HS-27A (cell line): Measurements from ENCODE around the gene DHRS7B.
A peak's percentile ranks its signal among the peaks of the same experiment; 100 is the strongest.
"Not testable (repeated sequence)": the region's sequence is repeated elsewhere in the genome, so short reads cannot be mapped to it uniquely, and the experiment has no call there.

Experiments used
- DNase-seq: peaks from one replicate; pipeline ENCODE4 v3.0.0-alpha.2; 2012; ENCODE audit warnings: low read depth, missing footprints

DHRS7B gene

DNA sequence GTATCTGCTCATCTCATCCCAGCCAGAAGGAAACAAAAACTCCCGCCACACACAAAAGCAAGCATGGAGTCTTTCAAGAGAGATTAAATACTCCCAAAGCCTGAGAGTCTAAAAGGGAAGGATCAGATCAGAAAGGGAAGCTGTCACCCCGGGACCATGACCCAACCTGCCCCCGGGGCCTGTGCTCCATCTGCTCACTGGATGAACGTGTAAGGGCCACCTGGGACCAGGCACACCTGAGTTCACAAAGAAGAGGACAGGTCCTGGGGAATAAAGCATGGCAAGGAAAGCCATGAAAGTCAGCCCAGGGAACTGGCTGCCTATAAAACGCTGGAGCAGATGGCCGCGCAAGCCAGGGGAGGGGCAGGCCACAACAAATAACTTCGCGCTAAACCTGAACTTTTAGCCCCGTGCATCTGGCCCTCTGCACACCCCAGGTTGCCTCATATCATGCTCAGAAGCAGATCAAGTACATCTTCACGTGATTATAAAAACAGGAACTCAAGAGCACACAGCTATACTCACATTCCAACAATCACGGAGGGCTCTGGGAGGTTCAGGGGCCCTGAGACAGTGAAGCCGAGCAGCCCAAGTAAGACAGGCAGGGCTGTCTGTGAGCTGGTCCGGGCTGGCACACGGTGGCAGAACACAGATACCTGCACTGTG, 83.8 kb downstream of the DHRS7B start:
- DNase-seq: no peak

DNA sequence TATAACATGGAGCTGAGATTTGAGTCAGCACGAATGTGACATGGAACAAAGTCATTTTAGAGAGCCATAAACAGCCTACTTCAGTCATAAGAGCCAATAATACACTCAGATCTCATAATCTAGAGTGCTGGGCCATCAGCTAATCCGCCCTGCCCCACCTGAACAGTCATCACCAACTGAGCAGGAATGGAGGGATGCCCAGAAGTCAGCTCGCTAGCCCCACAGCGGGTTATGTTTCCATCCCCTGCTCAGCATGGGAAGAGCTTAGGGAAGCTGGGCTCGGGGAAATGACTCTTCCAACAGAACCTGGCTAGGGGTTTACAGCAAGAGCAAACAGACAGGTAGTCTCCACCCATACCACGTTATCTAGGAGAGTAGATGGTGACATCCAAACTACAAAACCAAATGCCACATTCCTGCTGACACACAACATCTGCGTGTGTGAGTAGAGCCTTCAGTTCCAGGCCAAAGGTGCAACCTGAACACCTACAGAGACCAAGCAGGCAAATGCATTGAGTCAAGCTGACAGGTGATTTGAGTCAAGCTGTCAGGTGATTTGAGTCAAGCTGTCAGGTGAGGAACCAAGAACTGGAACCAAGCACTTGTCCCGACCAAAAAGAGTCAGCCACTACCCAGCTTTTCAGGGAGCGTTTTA, 85.2 kb downstream of the DHRS7B start:
- DNase-seq: no peak

DNA sequence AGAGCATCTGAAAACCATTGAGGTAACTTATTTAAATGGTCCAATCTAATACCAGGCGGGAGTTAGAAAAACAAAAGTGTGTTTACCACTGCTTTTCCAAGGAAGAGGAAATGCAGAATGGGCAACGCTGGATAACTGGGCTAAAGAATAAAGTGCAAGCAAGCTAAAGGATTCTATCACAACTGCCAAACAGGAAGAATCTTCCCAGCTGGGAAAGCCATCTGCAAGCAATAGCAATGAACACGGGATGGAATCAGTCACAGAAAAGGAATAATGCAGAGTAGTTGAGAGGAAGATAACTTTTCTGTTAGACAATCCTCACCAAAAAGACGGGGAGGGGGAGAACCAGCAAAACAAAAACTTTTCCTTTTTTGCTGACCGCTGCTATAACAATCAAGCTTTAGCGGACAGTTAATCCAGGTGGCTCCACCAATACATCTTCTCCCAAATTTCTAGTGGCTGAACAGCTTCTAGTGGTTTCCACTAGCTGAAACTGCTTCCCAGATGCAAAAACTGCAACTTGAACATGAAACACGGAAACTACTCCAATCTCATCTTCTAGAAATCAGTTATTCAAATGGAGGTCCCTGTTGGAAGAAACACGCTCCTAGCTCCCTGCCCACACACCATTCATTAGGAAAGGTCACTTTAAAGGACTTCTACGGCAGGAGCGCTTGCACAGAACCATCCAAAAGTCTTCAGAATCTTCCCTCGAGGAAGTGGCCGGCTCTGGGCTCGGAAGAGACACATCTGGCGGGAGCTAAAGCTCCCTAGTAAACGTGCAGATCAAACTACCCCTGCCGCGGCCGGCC, 86.3 kb downstream of the DHRS7B start:
- DNase-seq: no peak

DNA sequence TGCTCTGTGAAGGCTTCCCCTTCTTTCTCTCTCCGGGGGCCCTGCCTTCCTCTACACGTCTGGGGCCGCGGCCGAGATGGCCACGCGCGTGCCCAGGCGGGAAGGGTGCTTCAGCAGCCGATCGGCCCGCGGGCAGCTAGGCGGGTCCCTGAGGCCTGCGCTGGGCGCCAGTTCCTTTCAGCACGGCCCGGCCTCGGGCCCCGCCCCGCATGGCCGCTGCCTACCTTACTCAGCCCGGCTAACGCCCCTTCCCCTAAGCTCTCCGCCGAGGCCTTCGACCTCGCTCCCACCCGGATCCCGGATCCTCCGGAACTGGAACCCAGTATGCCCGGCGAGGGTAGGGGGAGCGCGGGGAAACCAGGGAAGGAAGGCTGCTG, 86.9 kb downstream of the DHRS7B start:
- no peak for DNase-seq

DNA sequence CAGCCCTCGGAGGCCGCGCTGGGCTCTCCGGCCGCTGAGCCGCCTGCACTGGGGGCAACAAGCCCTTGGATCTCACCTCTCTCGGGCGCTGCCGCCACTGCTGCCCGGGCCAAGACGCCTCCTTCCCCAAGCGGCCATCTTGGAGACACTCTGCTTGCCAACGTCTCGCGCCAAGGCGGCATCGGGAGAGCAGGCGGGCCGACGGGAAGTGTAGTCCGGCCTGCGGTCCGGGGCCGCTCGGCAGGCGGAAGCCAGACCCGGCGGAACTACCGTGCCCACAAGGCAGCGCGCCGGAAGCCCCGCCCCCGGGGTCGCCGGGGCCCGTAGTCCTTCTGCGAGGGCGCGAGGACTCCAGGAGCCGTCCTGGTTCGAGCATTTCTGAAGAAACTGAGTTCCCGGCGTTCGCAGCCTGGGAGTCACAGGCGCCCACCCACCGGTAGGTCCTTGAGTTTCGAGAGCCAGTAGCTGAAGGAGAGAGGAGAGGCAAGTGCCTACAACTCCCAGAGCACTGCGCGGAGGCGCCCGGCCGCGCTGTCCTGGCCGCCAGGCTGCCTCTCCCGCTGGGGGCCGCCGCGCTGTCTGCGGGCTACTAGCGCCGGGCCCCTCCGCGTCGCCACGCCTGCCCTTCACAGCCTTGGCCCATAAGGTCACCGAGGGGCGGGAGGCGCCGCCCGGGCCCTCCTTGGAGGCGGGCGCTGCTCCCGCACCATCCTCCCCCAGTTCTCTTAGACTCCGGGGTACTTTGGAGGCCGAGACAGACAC, 87.4 kb downstream of the DHRS7B start, which contains the start of gene TMEM11:
Gene TMEM11, minus strand, starts transcription at position 147 of the 762 bp plus-strand sequence. Its CDS starts 9 bp downstream, at position 138.
- DNase-seq: peak; percentile 90

DNA sequence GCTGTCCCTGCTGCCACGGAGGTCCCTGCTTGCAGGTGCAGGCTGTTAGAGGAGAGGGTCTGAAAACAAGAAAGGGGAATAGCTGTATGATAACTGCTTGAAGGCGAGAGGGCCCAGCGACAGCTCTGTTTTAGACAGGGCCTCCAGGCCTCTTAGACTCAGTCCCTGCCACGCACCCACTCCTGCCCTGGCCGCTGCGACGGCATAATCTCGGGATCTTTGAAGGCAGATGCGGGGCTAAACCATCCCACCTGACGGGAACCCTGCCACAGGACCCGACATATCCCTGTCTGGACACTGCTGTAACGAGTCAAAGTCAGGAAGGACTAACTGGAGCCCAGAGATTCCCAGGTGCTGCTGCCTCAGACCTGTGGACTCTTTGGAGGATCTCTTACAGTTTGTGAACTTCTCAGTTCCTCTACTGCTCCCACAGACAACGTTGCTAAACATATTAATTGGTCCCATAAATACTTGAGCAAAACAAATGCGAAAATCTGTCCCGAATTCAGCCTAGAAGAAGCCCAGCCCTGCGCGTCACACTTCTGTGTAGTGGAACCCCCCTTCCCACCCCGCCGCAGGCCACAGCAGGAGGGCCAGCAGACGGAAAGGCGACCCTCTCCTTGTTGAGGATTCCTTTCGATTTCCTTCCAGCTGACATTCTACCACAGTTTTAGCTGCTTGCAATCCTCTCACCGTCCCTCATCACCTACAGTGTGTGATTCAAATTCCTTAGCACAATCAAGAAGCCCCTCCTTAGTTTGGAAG, 88.2 kb downstream of the DHRS7B start:
- DNase-seq: no peak

DNA sequence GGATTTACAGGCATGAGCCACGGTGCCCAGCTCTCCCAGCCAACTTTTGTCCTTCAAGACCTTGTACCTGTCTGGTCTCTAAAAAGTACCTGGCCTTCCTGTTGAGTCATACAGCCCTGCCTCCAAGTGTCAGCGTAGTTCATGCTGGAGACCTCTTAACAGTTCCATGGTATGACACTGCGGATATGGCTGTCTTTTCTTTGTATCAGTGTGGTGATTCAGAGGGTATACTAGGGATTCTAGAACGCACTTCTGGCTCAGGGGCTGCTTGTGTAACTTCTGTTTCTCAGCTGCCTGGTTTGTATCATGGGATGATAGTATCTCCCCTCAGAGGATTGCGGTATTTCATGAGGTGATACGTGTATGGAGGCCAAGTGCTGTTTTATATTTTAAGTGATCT, 89.2 kb downstream of the DHRS7B start:
- no peak for DNase-seq

DNA sequence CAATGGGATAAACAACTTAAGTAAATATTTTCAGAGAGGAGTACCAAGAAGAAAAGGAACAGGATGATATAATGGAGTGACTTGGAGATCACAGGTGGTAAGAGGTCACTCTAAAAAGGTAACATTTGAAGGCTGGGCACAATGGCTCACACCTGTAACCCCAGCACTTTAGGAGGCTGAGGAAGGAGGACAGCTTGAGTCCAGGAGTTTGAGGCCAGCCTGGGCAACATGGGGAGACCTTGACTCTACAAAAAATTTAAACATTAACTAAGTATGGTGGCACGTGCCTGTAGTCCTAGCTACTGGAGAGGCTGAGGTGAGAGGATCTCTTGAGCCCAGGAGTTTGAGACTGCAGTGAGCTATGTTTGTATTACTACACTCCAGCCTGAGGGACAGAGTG, 90.6 kb downstream of the DHRS7B start:
- no peak for DNase-seq

DNA sequence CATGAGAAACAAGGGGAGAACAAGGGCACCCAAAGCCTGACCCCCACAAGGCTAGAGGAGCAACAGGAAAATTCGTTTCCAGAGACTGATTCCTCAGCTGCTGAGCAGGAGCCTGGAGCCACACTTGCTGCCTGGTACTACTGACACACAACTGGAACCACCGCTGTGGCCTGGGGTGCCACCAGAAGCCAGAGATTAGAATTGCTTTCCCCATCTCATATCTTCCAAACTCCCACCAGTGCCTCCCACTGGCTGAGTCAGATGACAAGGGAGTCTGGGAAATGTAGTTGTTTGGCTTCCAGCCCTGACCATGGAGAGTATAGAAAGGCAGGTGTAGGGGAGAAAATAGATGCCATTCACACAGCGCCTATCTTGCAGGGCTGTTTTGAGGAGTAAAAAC, 91.3 kb downstream of the DHRS7B start:
- DNase-seq: no peak

DNA sequence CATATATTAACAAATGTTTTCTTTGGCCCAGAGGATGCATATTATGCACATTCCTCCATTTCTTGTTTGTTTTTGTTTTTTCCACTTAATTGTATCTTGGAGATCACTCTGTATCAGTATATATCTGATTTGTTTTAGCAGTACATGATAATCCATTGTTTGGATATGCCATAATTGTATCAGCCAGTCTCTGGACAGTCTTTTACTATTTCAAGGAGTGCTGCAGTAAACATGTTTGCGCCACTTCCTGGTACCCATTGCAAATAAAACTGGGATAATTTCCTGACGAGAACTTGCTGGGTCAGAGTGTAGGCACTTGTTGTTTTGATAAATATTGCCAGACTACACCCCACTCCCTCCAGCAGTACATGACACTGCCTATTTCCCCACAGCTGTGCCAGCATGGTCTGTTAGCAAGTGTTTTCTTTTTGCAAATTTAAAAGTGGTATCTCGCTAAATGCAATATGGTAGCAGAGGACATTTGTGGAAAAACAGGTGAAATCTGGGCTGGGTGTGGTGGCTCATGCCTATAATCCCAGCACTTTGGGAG, 92.1 kb downstream of the DHRS7B start:
- no peak for DNase-seq

DNA sequence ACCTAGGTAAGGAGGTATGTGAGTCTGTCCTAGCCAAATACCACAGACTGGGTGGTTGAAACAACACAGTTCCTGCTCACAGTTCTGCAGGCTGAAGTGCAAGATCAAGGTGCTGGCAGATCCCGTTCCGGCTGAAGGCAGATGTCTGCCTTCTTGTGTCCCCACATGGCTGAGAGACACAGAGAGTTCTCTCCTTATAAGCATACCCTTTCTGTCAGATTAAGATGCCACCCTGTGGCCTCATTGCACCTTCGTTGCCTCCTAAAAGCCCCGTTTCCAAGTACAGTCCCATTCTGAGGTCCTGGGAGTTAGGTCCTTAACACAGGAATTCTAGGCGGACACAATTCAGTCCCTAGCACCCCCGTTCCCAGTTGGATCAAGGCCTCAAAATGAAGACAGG, 96.3 kb downstream of the DHRS7B start:
- DNase-seq: no peak

DNA sequence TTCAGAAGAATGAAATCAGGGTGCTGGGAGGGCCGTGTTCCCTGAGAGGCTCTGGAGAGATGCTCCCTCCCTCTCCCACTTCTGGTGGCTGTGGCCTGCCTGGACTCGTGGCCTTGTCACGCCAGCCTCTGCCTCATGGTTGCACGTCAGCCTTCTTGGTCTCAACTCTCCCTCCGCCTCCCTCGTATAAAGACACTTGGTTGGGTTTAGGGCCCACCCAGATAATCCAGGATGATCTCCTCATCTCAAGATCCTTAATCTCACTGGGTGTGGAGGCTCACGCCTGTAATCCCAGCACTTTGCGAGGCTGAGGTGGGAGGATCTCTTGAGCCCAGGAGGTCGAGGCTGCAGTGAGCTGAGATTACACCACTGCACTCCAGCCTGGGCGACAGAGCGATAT, 100.5 kb downstream of the DHRS7B start:
- DNase-seq: not testable (repeated sequence)

DNA sequence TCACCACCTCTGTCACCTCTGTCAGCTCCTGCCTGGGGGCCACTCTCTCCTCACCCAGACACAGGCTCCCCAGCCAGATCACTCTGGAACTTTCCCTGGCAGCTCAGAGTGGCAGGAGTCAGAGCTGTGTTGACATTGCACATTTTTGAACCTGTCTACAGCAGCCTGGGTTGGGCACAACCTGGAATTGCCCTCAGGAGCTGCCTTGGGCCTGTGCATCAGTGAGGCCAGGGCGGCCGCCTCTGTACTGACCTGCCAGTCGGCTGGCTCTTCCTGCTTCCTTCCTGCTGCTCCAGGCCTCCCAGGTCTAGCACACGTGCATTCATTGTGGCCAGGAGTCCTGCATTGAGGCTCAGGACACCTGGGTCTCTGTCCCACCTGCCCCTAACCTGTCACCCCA, 101.3 kb downstream of the DHRS7B start:
- DNase-seq: no peak

DNA sequence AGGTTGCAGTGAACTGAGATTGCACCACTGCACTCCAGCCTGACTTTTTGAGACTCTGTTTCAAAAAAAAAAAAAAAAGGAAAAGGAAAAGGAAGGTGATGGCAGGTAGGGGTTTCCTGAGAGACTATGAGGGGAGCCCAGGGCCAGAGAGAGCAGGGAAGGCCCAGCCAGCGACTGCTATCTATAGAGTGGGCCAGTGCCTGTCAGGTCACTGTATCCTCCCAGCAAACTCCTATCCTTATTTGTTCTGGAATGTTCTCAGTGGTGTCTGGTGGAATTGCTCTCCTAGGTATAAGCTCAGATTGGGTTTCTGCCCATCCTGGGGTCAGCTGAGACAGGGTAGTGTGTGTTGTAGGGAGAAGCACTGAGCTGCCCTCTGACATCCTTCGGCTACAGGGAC, 102.1 kb downstream of the DHRS7B start:
- no peak for DNase-seq

DNA sequence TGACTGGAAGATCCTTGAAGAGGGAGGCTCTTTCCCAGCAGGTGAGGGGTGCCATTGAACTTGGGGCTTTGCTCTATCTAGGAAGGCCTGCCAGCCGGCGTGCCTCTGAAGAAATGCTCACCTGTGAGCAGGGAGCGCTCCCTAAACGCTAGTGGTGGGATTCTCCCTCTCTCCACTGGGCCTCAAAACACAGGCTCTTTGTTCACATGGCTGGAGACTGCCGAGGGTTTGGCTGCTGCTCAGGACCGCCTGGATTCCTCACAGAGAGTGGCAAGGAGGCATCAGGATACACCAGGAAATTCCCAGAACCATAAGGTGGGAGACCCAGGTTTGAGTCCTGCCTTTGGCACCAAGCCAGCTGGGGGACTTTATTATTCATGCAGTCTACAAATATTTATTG, 104.8 kb downstream of the DHRS7B start:
- no peak for DNase-seq

DNA sequence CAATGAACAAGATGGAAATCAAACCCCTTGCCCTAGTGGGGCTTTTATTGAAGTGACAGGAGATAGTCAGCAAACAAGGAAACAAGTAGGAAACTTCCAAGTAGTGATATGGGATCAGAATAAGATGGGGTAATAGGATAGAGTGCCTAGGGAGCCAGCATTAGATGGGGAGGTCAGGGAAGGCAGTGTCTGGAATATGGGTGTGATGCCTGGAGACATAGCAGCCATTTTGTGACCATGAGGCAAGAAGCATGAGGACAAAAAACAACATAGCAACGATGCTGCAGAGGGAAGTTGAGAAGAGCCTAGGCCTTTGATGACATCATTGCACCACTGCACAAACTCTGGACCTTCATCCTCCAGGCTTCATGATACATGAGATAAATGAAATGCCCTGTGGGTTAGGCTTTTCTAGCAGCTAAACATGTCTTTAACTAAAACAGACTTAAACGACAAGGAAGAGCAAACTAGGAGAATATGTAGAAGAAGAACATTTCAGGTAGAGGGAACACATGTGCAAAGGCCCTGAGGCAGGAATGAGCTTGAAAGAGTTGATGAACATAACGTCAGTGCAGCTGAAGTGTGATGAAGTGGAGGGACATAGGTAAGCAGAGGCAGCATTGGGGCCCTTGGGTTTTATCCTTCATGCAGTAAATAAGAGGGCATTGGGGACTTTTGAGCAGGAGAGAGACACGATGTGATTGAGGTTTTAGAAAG, 105.4 kb downstream of the DHRS7B start:
- DNase-seq: no peak

DNA sequence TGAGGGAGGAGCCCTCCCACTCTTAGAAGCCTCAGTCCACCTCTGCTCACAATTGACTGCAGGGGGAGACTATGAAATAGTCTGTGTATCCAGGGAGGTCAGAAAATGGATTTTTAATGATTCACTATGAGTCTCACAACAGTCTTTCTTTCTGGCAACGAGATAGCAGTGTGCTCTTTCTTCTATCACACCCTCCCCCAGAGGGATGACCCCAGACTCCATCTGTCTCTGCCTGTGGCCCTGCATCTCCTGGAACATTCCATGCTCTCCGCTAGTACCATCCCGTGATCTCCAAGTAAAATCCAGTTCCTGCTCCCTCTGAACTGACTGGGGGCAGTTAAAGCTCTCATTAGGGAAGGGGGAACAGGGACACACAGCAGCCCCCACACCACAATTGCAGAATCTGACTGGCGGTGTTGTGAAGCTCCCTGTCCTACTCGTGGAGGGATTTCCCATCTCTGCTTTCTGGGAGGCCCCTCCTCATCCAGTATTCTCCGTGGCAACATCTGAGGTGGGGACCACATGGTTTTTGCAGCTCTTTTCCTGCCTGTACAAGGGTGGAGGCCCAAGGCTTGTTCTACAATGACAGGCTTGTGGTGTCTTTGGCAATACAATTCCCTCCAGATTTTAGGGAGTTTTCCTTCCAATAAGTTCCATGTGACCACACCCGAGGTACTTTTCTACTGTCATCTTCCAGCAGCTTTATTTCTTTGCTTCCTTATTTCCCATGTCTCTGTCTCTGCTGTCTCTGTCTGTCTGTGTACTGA, 107.0 kb downstream of the DHRS7B start:
- no peak for DNase-seq

DNA sequence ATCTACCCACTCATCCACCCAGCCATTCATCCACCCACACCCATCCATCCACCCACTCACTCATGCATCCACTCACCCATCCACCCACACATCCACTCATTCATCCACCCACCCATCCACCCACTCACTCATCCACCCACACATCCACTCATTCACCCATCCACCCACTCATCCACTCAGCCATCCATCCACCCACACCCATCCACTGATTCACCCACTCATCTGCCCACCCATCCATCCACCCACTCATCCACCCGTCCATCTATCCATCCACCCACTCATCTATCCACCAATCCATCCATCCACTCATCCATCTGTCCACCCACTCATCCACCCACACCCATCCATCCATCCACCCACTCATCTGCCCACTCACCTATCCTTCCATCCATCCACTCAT, 109.2 kb downstream of the DHRS7B start:
- no peak for DNase-seq

DNA sequence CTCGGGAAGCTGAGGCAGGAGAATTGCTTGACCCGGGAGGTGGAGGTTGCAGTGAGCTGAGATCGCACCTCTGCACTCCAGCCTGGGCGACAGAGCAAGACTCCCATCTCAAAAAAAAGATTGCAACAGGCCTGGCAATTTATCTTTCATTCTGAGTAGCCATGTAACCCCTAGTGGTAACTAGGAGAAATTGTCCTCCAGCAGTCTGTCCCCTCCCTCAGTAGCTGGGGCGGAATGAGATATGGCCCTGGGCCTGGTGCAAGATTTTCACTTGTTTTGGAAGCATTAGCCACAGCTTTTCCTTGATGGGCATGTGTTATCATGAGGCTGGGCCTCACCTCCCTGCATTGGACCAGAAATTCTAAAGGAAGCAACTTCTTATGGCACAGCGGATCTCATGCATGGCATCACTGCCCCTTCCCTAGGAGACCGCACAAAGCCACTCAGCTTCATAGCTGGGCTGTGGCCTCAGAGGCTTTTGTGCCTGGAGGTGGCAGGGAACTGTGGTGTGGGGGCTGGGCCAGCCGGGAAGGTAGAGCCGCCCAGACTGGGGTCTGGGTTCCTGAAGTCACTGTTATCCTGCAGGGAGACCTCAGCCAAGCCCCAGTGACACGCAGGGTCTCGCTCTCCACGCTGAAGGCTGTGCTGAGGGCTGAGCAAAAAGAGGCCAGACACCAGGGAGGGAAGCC, 113.1 kb downstream of the DHRS7B start:
- no peak for DNase-seq
